ENCODE data around the gene STAMBPL1. TPM values are rescaled to one million over a fixed set of nuclear protein-coding genes. Genes with fewer than 3 reads are reported as not detected.
A peak's percentile ranks its signal among the peaks of the same experiment; 100 is the strongest.

The STAMBPL1 gene
- polyA plus RNA-seq, 1 of the 3 experiments (the other 2 are of a cell fraction), result 25.1 TPM

GRCh38 chr10:88911851-88912250, 31.8 kb downstream of the STAMBPL1 start:
- no peaks in the 10 kb centered on the region for H3K79me2 ChIP-seq (ENCODE audit: insufficient read depth)
- TF ChIP-seq, protein P1, sequence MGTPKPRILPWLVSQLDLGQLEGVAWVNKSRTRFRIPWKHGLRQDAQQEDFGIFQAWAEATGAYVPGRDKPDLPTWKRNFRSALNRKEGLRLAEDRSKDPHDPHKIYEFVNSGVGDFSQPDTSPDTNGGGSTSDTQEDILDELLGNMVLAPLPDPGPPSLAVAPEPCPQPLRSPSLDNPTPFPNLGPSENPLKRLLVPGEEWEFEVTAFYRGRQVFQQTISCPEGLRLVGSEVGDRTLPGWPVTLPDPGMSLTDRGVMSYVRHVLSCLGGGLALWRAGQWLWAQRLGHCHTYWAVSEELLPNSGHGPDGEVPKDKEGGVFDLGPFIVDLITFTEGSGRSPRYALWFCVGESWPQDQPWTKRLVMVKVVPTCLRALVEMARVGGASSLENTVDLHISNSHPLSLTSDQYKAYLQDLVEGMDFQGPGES (IDR thresholded peaks at IDR 0.05; ENCODE audit: low read depth, low read length), result no peak
- TF ChIP-seq CHD2 (IDR thresholded peaks at IDR 0.05; ENCODE audit: low read length, partially characterized antibody) (no peak), NRF1 (IDR thresholded peaks at IDR 0.05; ENCODE audit: low read depth, low read length) (no peak), SIN3A (IDR thresholded peaks at IDR 0.05; ENCODE audit: borderline replicate concordance, low read depth, low read length) (no peak), FOXJ3 (CRISPR knock-in tag; IDR thresholded peaks at IDR 0.05) (no peak)

GRCh38 chr10:88913127-88913526, 33.1 kb downstream of the STAMBPL1 start:
- POLR2A ChIA-PET, result no interaction called here
- peak overlapping the region; percentile 14 to 93; a peak in 3 of 4 replicates for H3K27ac ChIP-seq (ENCODE audit: low read depth in 2 of 2, low read length in 1 of 2)
- no peaks in the 10 kb centered on the region for H3K9me2 ChIP-seq
- peaks cover 10 to 34% of the 10 kb centered on the region in 2 experiments; a peak in 3 of 4 replicates for H3K4me1 ChIP-seq (ENCODE audit: control insufficient read depth in 1 of 2, insufficient read depth in 2 of 2, low read depth in 1 of 2, low read length in 1 of 2)
- CTCF ChIA-PET, result interaction anchor here (0.8 to 2.3 kb wide), 5 partner anchors 11 to 77 kb away, joined by 3 to 11 read pairs (median 3); no protein-coding TSS in a partner anchor
- no peaks in the 10 kb centered on the region for H3K79me2 ChIP-seq (ENCODE audit: insufficient read depth)
- no peak overlapping the region for H3K4me2 ChIP-seq
- no peaks in the 10 kb centered on the region for H3K27me3 ChIP-seq (ENCODE audit: insufficient read depth)
- H2AFZ ChIP-seq (ENCODE audit: low read depth), result no peak overlapping the region
- H3F3A ChIP-seq (replicated peaks; ENCODE audit: insufficient read depth), result peaks cover 12% of the 10 kb centered on the region
- DNase-seq, result peak; percentile 38
- H3K36me3 ChIP-seq (replicated peaks in 1 of 2; ENCODE audit: control insufficient read depth in 1 of 2, insufficient read depth in 2 of 2, low read length in 1 of 2), result peaks cover 53 to 59% of the 10 kb centered on the region in 2 experiments
- no peak for TF ChIP-seq USF1 (IDR thresholded peaks at IDR 0.05; ENCODE audit: borderline replicate concordance, low read depth)
- TF ChIP-seq, protein P2, sequence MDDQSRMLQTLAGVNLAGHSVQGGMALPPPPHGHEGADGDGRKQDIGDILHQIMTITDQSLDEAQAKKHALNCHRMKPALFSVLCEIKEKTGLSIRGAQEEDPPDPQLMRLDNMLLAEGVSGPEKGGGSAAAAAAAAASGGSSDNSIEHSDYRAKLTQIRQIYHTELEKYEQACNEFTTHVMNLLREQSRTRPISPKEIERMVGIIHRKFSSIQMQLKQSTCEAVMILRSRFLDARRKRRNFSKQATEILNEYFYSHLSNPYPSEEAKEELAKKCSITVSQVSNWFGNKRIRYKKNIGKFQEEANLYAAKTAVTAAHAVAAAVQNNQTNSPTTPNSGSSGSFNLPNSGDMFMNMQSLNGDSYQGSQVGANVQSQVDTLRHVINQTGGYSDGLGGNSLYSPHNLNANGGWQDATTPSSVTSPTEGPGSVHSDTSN (IDR thresholded peaks at IDR 0.05), result peak; percentile 37
- H3K4me3 ChIP-seq (ENCODE audit: low read depth in 2 of 2, low read length in 1 of 2), result no peak overlapping the region
- no peak overlapping the region for H3K9ac ChIP-seq
- no peaks in the 10 kb centered on the region for H4K20me1 ChIP-seq (ENCODE audit: insufficient read depth)
- H3K9me3 ChIP-seq, result no peaks in the 10 kb centered on the region
- 73% methylated on average over 9 of the region's 9 CpGs for whole genome bisulfite sequencing (ENCODE audit: low lambda C conversion rate)

More at GRCh38 chr10:88911851-88912250, 31.8 kb downstream of the STAMBPL1 start:
- Histone ChIP-seq H2AFZ (ENCODE audit: low read depth) (no peak overlapping the region), H3K4me2 (no peak overlapping the region), H3F3A (replicated peaks; ENCODE audit: insufficient read depth) (peaks cover 12% of the 10 kb centered on the region), H3K9me3 (no peaks in the 10 kb centered on the region), H3K9me2 (no peaks in the 10 kb centered on the region), H3K4me1 (ENCODE audit: control insufficient read depth in 1 of 2, insufficient read depth in 2 of 2, low read depth in 1 of 2, low read length in 1 of 2) (peaks cover 10 to 31% of the 10 kb centered on the region in 2 experiments; a peak in 3 of 4 replicates), H3K9ac (no peak overlapping the region), H3K36me3 (replicated peaks in 1 of 2; ENCODE audit: control insufficient read depth in 1 of 2, insufficient read depth in 2 of 2, low read length in 1 of 2) (peaks cover 52 to 56% of the 10 kb centered on the region in 2 experiments), H3K27ac (ENCODE audit: low read depth in 2 of 2, low read length in 1 of 2) (peak overlapping the region in 1 of 2 experiments; percentile 47; a peak in 1 of 4 replicates), H3K27me3 (ENCODE audit: insufficient read depth) (no peaks in the 10 kb centered on the region), H3K4me3 (ENCODE audit: low read depth in 2 of 2, low read length in 1 of 2) (no peak overlapping the region), H4K20me1 (ENCODE audit: insufficient read depth) (no peaks in the 10 kb centered on the region)
- no peak for DNase-seq
- ChIA-PET POLR2A (no interaction called here), CTCF (interaction anchor here (0.9 to 2.3 kb wide), 6 partner anchors 10 to 337 kb away, joined by 3 to 11 read pairs (median 4); no protein-coding TSS in a partner anchor)
- WGBS (ENCODE audit: low lambda C conversion rate), result 91% methylated on average over 2 of the region's 3 CpGs

Data from SK-N-SH (cell line).